Islet of Langerhans (tissue), 1 donor: ENCODE results near the gene LMOD3.
A peak's percentile ranks its signal among the peaks of the same experiment; 100 is the strongest.

Source experiments
- FAIRE-seq: peaks from one replicate; lab custom pipeline; 2011; peaks lifted over from hg19 to GRCh38; lab: Jason Lieb, UNC

The LMOD3 gene

GRCh38 chr3:69091389-69092029 lies 30.9 kb downstream of the LMOD3 start:
- no peak for FAIRE-seq

- peak; percentile 82 for FAIRE-seq
These were observed 32.4 kb downstream of the LMOD3 start for GRCh38 chr3:69090021-69090420.

- peak; percentile 66 for FAIRE-seq
These were observed 34.3 kb downstream of the LMOD3 start for GRCh38 chr3:69088063-69088462.

- FAIRE-seq: no peak
These were observed 35.2 kb downstream of the LMOD3 start for GRCh38 chr3:69087030-69087791.

GRCh38 chr3:69085833-69086722 lies 36.3 kb downstream of the LMOD3 start:
- FAIRE-seq: no peak

GRCh38 chr3:69085168-69085832 lies 37.1 kb downstream of the LMOD3 start:
- FAIRE-seq: no peak

GRCh38 chr3:69084326-69085167 lies 37.8 kb downstream of the LMOD3 start, which contains the start of gene ARL6IP5:
Gene ARL6IP5, plus strand, starts transcription at chr3:69084937. Its CDS starts 111 bp downstream, at chr3:69085048.
- FAIRE-seq: peak; percentile 68

GRCh38 chr3:69082805-69083204 lies 39.6 kb downstream of the LMOD3 start:
- no peak for FAIRE-seq

- FAIRE-seq: no peak
These were observed 40.0 kb downstream of the LMOD3 start for GRCh38 chr3:69082361-69082760.

- FAIRE-seq: no peak
These were observed 40.7 kb downstream of the LMOD3 start for GRCh38 chr3:69081583-69082262.

- peak; percentile 27 for FAIRE-seq
These were observed 42.0 kb downstream of the LMOD3 start, which contains the start of gene UBA3 for GRCh38 chr3:69080233-69080920. Gene UBA3, minus strand, starts transcription at chr3:69080365. Its CDS starts 12 bp downstream, at chr3:69080353.

GRCh38 chr3:69079269-69080159 lies 42.9 kb downstream of the LMOD3 start:
- no peak for FAIRE-seq

- FAIRE-seq: no peak
These were observed 49.5 kb downstream of the LMOD3 start for GRCh38 chr3:69072928-69073327.

GRCh38 chr3:69066121-69066520 lies 56.3 kb downstream of the LMOD3 start:
- no peak for FAIRE-seq

- no peak for FAIRE-seq
These were observed 57.0 kb downstream of the LMOD3 start for GRCh38 chr3:69065318-69065964.

- FAIRE-seq: no peak
These were observed 58.8 kb downstream of the LMOD3 start for GRCh38 chr3:69063636-69064035.

GRCh38 chr3:69059688-69060087 lies 62.7 kb downstream of the LMOD3 start:
- FAIRE-seq: no peak

GRCh38 chr3:69058947-69059224 lies 63.5 kb downstream of the LMOD3 start:
- no peak for FAIRE-seq
